DOHH2 (cell line): Measurements from ENCODE around the gene EEFSEC.

ENCODE experiments used
- H3F3A ChIP-seq: fragments of 200-600 bp; sonication (generic), shearing (Covaris generic); 2 replicates; pipeline ENCODE4 v1.6.0; 2016; ENCODE audit warnings: antibody characterized with exemption, mild to moderate bottlenecking; ENCODE audit not compliant: control insufficient read depth, insufficient read depth
- H3K27ac ChIP-seq: fragments of 200-600 bp; sonication (generic); 2 replicates; pipeline ENCODE4 v1.5.1; 2014; ENCODE audit warnings: low read depth, mild to moderate bottlenecking, low read length, moderate library complexity
- H3K27me3 ChIP-seq: fragments of 200-600 bp; sonication (generic); 2 replicates; pipeline ENCODE4 v1.6.1; 2014; ENCODE audit warnings: mild to moderate bottlenecking, low read length, mixed read lengths; ENCODE audit not compliant: control insufficient read depth
- H3K36me3 ChIP-seq: fragments of 200-600 bp; sonication (generic); 2 replicates; pipeline ENCODE4 v1.6.1; 2014; ENCODE audit warnings: mild to moderate bottlenecking, low read length, moderate library complexity, mixed read lengths; ENCODE audit not compliant: control insufficient read depth
- H3K4me1 ChIP-seq: fragments of 200-600 bp; sonication (generic); 2 replicates; pipeline ENCODE4 v1.6.1; 2014; ENCODE audit warnings: mild to moderate bottlenecking, low read length, mixed read lengths; ENCODE audit not compliant: control insufficient read depth
- H3K4me2 ChIP-seq: fragments of 200-600 bp; sonication (generic); 2 replicates; pipeline ENCODE4 v1.6.0; 2014; ENCODE audit warnings: mild to moderate bottlenecking, low read length, moderate library complexity
- H3K4me3 ChIP-seq: fragments of 200-600 bp; sonication (generic); 2 replicates; pipeline ENCODE4 v1.5.1; 2014; ENCODE audit warnings: mild to moderate bottlenecking, low read length, mixed read lengths
- H3K79me2 ChIP-seq: fragments of 200-600 bp; sonication (generic); 2 replicates; pipeline ENCODE4 v1.6.1; 2014; ENCODE audit warnings: mild to moderate bottlenecking, low read length, mixed read lengths; ENCODE audit not compliant: control insufficient read depth
- H3K9me2 ChIP-seq: fragments of 200-600 bp; sonication (generic); replicated peaks from 2 replicates; pipeline ENCODE4 v1.6.1; 2014; ENCODE audit warnings: mild to moderate bottlenecking, low read length, mixed read lengths; ENCODE audit not compliant: control insufficient read depth
- H3K9me3 ChIP-seq: fragments of 200-600 bp; sonication (generic); 2 replicates; pipeline ENCODE4 v1.6.1; 2014; ENCODE audit warnings: antibody characterized with exemption, low read length, mixed read lengths; ENCODE audit not compliant: control insufficient read depth, insufficient read depth
- H4K20me1 ChIP-seq: fragments of 200-600 bp; sonication (generic); 2 replicates; pipeline ENCODE4 v1.6.0; 2014; ENCODE audit warnings: low read depth, mild to moderate bottlenecking, antibody characterized with exemption, low read length, moderate library complexity; ENCODE audit not compliant: control insufficient read depth, insufficient read depth
- CTCF ChIP-seq: fragments of 200-600 bp; sonication (generic); IDR thresholded peaks from one replicate; pipeline ENCODE4 v1.5.1; 2014; ENCODE audit warnings: antibody characterized with exemption, mild to moderate bottlenecking, low read depth, low read length; ENCODE audit not compliant: poor library complexity, severe bottlenecking
- EZH2phosphoT487 ChIP-seq: fragments of 200-600 bp; sonication (generic); IDR thresholded peaks from 2 replicates; pipeline ENCODE4 v1.6.1; 2017; ENCODE audit warnings: borderline replicate concordance, mild to moderate bottlenecking, antibody characterized with exemption, low read length, moderate library complexity, mixed read lengths

EEFSEC gene

GRCh38 chr3:128348805-128349531, 195.7 kb downstream of the EEFSEC start:
- no peaks in the 10 kb centered on the region for H3K9me2 ChIP-seq
- TF ChIP-seq CTCF (no peak), EZH2phosphoT487 (no peak)
- H3K4me1 ChIP-seq: peaks cover 19% of the 10 kb centered on the region
- peak overlapping the region; percentile 12; the same call in 1 of the 2 replicates for H3K4me3 ChIP-seq
- H3K79me2 ChIP-seq: no peaks in the 10 kb centered on the region
- H3K27me3 ChIP-seq: no peaks in the 10 kb centered on the region
- no peaks in the 10 kb centered on the region; the same call in 1 of the 2 replicates for H3K36me3 ChIP-seq
- H4K20me1 ChIP-seq: no peaks in the 10 kb centered on the region
- H3K27ac ChIP-seq: no peak overlapping the region
- no peaks in the 10 kb centered on the region for H3K9me3 ChIP-seq
- 0 out of 2 replicates have a peak, but pooled peaks cover 2% of the 10 kb centered on the region for H3F3A ChIP-seq
- peak overlapping the region; percentile 52 for H3K4me2 ChIP-seq

- Histone ChIP-seq H3F3A (0 out of 2 replicates have a peak, but pooled peaks cover 2% of the 10 kb centered on the region), H3K27ac (no peak overlapping the region), H3K27me3 (no peaks in the 10 kb centered on the region), H3K79me2 (no peaks in the 10 kb centered on the region), H3K4me1 (peaks cover 19% of the 10 kb centered on the region), H3K4me3 (no peak overlapping the region), H3K36me3 (no peaks in the 10 kb centered on the region), H3K4me2 (no peak overlapping the region), H3K9me3 (no peaks in the 10 kb centered on the region), H3K9me2 (no peaks in the 10 kb centered on the region), H4K20me1 (no peaks in the 10 kb centered on the region)
- TF ChIP-seq CTCF: no peak
- no peak for TF ChIP-seq EZH2phosphoT487
Measured at GRCh38 chr3:128349963-128350599, 196.8 kb downstream of the EEFSEC start.

- H3F3A ChIP-seq: 0 out of 2 replicates have a peak, but pooled peaks cover 2% of the 10 kb centered on the region
- H3K79me2 ChIP-seq: no peaks in the 10 kb centered on the region
- H3K4me1 ChIP-seq: peaks cover 19% of the 10 kb centered on the region
- no peak for TF ChIP-seq CTCF
- TF ChIP-seq EZH2phosphoT487: no peak
- H4K20me1 ChIP-seq: no peaks in the 10 kb centered on the region
- no peaks in the 10 kb centered on the region for H3K27me3 ChIP-seq
- no peaks in the 10 kb centered on the region for H3K9me3 ChIP-seq
- H3K36me3 ChIP-seq: no peaks in the 10 kb centered on the region
- H3K27ac ChIP-seq: no peak overlapping the region
- no peaks in the 10 kb centered on the region for H3K9me2 ChIP-seq
- H3K4me2 ChIP-seq: no peak overlapping the region
- no peak overlapping the region for H3K4me3 ChIP-seq
Measured at GRCh38 chr3:128351546-128351945, 198.3 kb downstream of the EEFSEC start.
